GM19395 (cell line): ENCODE measurements around the gene CUL7.

Experiments
- ATAC-seq: cut with Tn5 transposase; IDR thresholded peaks from one replicate; pipeline ENCODE4 v1.9.1; 2021; ENCODE audit warnings: mild to moderate bottlenecking, moderate library complexity; ENCODE audit not compliant: unreplicated experiment

The CUL7 gene

DNA sequence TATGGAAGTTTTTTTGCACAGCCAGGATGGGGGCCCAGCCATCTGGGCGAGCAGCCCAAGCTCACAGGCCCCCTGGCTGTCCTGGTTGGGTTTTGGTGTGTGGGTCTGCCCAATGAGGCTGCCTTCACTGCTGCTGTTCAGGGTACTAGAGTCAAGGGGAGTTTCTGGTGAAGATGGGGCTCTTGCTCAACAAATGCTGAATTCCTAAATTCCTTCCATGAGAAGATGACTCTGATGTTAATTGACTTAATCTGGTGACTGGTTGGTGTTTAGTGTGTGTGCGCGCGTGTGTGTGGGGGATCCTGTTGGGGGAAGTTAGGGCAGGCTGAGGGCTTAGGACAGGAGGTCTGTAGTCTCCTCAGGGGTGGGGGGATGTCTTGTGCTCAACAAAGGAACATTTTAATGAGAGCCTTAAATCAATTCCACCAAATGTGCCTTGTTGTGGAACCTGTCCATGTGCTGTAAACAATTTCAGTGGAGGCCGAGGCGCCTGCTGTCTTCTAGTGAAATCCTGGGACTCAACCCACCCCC, 24.4 kb upstream of the CUL7 start:
- no peak for ATAC-seq

DNA sequence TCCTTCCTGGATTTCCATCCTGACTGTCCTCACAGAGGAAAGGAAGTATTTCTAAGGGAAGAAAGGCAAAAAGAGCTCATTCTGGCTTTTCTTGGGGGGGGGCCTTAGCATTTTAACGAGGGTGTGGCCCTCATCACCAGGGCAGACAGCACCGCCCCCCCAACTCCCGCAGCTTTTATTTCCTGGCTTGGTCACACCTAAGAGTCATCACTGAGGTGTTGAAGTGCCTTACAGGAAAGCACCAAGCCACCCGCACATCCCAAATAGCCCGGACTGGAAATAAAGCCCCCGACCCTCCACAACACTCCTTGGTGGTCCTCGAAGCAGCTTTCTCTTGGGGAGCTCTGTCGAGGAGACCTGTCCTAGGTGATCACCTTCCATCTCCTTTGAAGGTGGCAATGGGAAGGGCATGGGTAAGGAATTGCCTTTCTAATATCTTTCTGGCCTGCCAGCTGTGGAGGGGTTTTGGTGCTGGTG, 23.7 kb upstream of the CUL7 start:
- ATAC-seq, result no peak

DNA sequence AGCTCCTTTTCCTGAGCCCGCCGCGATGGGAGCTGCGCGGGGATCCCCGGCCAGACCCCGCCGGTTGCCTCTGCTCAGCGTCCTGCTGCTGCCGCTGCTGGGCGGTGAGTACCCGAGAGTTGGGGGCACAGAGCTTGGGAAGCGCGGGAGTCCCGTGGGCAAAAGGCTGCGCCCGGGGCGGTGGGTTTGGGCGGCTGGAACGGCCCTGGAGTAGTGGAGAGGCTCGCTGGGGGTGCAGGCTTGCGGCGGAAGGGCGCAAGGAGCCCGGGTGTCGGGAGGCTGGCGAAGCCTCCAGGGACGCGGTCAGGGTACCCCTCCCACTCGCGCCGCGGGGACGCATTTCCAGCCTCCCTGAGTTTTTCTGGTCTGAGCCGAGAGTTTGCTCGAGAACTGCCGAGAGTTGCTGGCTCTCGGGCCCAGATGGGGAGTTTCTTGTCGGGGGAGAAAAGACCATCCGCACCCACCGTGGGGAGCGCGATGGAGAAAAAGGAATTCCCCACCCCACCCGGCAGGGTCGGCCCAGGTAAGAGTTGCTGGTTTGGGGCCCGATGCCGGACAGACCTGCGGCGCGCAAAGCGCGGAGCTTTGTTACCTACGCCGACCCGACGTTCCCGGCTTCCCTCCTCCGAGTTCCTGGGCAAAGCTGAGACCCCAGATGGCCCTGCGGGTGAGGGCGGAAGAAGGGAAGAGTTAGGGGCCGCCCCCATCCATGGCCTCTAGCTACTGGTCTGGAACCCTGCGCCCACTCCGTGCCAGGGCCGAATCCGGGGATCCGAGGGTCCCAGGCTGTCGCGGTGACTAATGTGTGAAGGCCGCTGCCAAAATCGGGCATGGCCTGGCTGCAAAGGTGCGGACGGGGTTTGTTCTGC, 23.0 kb upstream of the CUL7 start:
- no peak for ATAC-seq

DNA sequence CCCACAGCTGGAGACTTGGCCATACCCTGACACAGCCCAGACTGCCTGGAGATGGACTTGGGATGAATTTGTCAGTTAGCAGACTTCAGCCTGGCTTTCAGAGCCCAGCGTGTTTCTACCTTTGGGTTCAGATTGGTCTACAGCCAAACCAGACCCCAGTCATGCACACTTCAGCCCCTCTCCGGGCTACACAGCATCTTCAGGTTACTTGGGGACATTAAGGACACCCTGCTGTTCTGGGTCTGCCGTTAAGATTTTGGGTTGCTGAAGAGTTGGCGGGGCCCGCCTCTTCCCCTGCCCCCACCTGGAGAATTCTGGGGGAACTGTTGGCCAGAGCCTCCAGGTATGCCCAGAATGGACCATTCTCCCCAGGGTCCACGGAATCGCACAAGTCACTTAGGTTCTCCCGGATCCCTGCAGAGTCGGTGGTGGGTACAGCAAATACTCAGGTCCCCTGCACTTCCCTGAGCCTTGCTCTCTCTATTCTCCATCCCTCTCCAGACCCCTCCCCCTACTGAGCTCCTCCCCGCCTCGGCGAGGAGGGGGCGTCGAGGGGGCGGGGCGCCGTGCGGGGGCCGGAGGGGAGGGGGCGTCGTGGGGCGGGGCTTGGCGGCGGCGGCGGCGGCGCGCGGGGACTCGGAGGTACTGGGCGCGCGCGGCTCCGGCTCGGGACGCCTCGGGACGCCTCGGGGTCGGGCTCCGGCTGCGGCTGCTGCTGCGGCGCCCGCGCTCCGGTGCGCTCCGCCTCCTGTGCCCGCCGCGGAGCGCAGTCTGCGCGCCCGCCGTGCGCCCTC, 22.2 kb upstream of the CUL7 start, which contains the start of gene PTK7:
TSS of gene PTK7 (plus strand) at position 645 of the 794 bp plus-strand sequence. CDS start 175 bp downstream, outside the sequence.
- ATAC-seq, result no peak

DNA sequence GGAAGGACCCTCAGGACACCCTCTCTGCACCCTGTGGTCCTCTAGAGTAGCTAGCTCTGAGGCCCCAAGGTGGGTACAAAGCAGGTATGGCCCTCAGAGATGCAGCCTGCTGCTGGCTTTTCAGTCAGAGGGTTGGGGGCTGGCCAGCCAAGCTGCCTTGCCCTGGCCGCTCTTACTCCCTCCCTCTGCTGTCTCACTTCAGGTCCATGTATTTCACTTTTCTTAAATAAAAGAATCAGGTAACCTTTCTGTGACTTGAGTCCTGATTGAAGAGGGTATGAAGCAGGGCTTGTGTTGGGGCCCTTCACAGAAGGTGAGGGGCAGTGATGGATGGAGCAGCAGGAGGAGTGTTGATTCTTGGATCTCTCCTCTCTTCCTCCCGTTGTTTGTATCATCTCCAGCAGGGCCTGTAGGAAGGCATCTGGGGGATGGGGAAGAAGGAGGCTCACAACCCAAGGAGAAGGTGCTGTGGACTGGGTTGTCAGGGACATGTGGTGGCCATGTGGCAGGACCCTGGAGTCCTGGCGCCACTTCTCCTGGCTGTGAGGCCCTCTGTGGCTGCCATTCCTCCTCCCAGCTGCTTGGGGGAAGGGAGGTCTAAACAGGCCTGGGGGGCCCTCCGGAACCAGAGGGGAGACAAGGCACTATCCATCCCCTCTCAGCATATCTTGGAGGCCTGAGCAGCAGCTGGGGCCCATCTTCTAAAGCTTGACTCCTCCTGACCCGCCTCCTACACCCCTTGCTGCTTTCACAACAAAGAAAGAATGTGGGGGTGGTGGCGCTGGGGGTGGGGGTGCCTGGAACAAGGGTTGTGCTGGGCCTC, 21.4 kb upstream of the CUL7 start:
- ATAC-seq, result no peak

DNA sequence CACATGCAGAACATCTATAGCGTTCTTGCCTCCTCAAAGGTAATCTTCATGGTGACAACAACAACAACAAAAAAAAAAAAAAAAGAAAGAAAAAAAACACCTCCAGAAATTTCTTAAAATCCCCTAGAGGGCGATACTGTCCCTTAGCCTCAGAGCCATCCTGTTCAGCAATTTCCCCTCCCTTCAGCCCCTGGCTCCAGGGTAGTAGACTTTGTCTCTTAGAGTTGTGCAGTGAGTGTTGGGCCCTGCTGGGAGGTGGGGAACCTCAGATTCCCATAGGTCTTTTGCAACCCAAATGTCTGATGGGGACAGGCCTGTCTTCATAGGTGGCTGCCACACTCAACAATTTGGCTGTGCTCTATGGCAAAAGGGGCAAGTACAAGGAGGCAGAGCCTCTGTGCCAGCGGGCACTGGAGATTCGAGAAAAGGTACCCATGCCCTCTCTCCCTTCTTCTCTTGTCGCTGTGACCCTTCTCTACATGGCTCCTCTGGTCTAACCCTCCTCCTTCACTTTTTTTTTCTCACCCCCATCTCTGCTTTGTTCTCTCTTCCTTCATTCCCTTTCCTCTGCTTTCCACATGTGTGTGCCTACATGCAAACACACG, 16.5 kb upstream of the CUL7 start:
- ATAC-seq, result no peak

DNA sequence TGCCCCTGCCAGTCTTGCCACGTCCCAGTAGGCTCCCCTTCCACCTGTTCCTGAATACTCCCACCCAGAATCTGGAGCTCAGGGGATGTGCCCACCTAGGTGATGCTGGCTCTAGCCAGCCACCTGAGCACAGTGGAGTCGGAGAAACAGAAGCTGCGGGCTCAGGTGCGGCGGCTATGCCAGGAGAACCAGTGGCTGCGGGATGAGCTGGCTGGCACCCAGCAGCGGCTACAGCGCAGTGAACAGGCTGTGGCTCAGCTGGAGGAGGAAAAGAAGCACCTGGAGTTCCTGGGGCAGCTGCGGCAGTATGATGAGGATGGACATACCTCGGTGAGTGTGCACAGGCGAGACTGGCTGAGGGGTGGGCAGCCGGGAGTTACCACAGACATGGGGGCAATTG, 9.2 kb upstream of the CUL7 start:
- no peak for ATAC-seq

DNA sequence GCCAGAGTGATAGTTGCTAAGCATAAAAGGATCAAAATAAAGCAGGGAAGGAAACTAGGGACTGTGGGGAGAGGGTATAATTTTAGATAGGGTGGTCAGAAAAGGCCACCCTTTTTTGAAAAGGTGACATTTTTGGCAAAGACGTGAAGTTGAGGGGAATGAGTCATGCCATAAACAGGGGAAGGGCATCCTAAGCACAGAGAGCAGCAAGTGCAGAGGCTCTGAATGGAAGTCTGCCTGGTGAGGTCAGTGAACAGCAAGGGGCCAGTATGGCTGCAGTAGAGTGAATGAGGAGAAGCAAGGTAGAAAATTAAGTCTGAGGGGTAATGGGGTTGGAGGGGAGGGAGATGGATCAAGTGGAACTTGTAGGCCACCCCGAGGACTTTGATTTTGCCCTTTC, 8.2 kb upstream of the CUL7 start:
- ATAC-seq, result no peak

DNA sequence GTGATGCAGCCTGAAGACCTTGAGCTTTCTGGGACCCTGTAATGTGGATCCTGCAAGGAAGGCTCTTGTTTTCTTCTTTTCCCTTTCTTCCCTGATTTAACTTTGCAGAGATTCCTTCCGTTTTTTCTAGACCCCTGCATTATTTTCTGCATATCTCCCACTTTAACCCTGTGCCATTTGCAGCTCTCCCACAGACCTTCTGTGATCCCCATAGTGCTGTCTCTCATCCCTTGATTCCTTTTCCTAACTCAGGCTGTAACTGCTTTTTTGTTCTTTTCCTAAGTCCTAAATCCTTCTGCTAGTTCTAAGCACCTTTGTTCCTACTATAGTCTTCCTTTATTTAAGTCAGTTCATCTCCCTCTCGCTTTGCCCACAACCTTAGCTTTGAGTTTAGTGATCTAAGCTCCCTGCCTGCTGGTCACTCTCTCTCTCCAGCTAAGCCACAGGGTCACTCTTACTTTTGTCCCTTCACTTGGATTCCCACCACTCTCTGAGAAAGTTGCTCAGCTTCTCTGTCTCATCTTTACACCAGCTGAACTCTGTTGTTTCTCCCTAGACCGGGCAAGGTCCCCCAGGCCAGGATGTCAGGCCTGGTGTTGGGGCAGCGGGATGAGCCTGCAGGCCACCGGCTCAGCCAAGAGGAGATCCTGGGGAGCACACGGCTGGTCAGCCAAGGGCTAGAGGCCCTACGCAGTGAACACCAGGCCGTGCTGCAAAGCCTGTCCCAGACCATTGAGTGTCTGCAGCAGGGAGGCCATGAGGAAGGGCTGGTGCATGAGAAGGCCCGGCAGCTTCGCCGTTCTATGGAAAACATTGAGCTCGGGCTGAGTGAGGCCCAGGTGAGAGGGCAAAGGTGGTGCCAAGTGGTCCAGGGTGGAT, 7.3 kb upstream of the CUL7 start:
- ATAC-seq, result no peak

DNA sequence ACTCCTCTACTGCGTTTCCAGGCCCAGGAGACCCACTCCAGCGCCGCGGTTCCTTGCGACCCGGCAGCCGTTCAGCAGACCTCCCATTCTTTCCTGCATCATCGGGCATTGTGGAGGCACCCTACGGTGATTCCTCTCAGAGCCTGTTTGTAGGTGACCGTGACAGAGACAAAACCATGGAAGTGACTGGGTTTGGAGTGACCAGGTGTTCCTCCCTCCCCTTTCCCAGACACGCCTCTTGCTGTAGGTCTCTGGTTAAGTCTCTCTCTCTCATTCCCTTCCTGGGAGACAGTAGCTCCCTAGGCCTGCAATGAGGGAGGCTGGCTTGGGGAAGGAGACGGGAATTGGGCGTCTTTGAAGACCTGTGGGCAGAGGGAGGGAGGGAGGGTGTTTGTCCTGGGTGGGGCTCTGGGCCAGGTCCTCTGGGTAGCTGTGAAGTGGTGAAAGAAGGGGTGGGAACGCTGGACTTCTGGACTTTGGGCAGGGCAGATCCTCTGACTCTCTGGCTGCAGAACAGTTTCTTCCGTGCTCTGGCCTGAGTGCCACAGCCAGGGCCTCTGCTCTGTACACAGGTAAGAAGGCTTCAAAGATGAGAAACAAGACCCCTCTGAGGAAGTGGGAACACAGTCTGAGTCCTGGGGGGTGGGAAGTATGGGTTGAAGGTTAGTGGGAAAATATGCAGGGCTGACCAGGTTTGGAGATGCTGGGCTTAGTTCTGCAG, 6.5 kb upstream of the CUL7 start:
- ATAC-seq, result no peak

DNA sequence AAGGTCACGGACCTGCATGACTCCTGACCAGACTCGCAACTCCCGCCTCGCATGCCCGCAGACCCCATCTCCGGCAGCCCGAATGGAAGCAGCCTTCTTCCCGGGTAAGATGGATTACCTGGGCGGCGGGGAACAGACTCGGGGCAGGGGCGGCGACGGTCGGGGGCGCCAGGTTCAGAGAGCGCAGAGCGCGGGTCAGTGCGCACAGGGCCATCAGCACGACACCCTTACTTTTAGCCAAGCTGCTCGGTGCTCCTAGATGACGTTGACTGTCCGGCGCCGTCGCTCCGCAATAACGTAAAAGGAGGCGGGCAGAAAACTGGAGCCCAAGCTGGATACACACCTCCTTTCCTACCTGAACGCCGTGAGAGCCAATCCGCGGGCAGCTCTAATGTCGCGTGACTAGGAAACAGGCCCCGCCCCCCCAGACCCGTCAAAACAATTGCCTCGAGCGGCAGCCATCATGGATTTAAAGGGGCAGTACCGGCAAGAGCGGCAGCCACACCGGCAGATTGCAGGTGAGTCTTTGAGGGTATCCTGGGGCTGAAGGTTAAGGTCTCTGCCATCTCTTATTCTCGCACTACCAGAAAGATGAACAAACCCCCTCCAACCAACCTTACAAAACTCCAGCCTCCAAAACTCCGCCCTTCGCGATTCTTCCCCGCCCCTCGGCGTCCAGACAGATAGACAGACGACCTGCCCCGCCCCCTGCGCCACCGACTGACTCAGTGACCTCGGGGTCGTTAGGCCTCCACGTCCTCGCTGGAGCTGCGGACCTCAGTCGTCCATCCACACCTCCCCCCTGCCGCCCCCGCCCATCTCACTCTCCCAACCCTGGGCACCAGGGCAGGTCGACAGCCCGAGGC, 5.8 kb upstream of the CUL7 start, which contains the start of the genes KLC4 and MRPL2:
TSS of gene KLC4 (plus strand) at position 464 of the 866 bp plus-strand sequence. CDS start 1,705 bp downstream, outside the sequence.
TSS of gene MRPL2 (minus strand) at position 267 of the 866 bp plus-strand sequence. CDS start at position 214, 53 bp downstream.
- peak; percentile 89 for ATAC-seq

DNA sequence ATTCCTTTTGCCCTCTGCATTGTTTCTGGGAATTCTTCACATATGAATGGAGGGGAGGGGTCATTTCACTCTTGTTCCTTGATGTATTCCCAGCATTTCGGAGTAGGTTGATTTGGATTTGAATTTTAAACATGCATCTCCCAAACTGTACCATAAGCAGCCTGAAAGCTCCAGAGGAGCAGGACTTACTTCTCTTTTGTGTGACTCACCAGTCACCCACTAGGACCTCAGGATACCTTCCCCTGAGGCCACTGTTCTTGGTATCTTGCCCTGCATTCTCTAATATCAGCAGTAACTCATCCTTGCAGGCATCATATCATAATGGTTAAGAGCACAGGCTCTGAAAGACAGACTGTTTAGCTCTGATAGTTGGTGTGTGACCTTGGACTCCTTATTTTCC, 4.9 kb upstream of the CUL7 start:
- no peak for ATAC-seq

DNA sequence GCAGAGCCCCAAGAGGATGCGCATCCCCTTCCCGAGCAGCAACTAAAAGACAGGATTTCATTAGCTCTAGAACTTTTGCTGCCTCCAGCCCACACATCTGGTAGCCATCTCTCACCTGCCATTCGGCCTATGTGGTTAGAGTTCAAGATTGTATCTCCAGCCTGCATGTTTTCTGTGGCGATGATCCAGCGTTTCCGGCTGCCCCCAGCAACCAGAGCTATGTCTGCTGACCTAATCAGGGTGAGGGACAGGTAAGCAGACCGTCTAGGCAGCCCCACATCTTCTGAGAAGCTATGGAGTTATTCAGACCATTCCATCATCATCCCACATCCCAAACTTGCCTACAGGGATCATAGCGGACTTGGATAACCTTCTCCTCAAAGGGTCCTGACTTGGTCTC, 2.3 kb upstream of the CUL7 start:
- no peak for ATAC-seq

DNA sequence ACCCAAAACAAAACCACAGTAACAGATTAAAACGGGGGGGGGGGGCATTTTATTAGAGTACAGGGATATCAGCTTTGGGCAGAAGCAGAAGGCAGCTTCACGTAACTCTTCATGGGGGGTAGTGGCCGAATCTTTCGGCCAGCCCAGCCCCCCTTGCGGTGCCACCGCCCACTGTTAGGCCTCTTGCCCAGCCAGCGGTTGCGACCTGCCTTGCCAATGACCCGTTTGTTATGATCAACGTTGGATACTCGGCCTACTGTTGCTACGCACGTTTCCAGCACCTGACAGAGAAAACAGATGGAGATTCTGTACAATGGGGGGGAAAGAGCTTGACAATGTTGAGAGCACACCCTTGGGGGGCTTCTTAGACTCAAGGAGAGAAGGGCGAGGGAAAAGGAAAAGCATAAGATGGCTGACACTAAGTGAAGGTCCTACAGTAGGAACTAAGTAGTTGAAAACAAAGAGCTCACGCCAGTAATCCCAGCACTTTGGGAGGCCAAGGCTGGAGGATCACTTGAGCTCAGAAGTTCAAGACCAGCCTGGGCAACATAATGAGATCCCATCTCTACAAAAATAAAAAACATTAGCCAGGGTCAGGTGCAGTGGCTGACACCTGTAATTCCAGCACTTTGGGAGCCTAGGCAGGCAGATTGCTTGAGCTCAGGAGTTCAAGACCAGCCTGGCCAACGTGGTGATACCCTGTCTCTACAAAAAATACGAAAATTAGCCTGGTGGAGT, 724 bp upstream of the CUL7 start:
- ATAC-seq, result no peak

DNA sequence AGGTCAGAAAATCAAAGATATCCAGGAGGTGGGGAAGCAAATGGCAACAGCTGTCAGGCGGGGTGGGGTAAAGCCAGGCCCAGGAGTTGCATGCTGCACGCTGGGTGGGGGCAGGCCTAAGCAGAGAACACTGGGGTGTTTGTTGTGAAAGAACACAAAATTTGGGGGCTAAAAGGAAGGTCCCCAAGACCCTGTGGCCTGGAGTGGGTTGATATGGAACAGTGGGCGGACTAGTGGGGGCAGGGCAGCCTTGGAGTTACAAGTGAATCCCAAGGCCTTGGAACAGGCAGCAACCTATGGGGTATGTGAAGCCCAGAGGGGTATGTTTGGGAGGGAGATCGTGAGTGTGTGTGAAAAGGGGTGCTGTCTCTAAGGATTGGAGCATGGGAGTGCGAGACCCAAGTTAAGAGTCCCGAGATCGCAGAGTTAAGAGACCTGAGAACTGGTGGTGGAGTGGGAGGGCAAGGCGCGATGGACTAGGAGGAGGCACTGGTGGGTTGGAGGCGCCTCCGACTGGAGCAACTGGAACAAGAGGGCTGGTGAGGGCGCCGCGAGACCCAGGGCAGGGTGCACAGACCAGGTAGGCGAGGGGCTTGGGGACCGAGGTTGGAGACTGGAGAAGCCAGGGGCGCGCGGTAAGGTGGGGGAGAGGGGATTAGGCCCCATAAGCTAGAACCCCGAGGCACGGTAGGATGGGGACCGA, 658 bp downstream of the CUL7 start:
- ATAC-seq, result peak; percentile 16

DNA sequence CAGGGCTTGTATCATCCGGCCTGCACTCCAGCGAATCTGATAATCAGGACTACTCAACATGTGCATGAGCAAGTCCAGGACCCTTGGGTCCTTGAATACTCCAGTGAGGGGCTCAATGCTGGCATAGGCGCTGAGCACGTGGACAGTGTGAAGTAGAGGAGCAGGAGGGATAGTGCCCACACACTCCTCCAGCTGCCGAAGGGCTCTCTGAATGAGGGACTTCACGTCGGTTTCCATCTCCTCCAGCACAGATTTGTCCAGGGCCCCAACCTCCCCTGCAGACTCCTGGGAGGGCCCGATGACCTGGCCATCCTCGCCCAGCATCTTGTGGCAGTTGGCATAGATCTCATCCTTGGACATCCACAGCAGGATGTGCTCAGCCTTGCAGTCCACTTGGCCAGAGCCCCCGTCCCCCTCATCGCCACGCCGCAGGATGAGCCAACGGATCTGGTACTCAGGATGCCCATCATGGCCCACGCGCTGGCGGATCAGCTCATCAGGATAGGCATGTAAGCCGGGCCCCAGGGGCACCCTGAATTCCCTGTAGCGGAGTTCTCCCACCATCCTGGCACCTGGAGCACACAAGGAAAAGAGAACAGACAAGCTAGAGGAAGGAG, 1.3 kb downstream of the CUL7 start:
- no peak for ATAC-seq
